Suprapubic skin (tissue), 4 donors: ENCODE measurements around the gene PRRG4.

Experiments
- CTCF ChIP-seq, 2 donors: fragments of 200-600 bp in 1 of 2; fragments of 450-650 bp in 1 of 2; sonication (generic) in 1 of 2; IDR thresholded peaks; one replicate each; pipeline ENCODE4 v1.5.1; 2016 to 2019; ENCODE audit warnings: antibody characterized with exemption in 2 of 2, mild to moderate bottlenecking in 1 of 2, moderate library complexity in 1 of 2
- POLR2A ChIP-seq, 2 donors: fragments of 450-650 bp; IDR thresholded peaks; one replicate each; pipeline ENCODE4 v1.6.1; 2017; ENCODE audit warnings: antibody characterized with exemption in 2 of 2, mild to moderate bottlenecking in 2 of 2, moderate library complexity in 2 of 2
- POLR2AphosphoS5 ChIP-seq, 3 donors: sonication (generic); formaldehyde crosslinking; IDR thresholded peaks; one replicate each; pipeline ENCODE4 v1.6.1; 2017; ENCODE audit warnings: antibody characterized with exemption in 3 of 3

GRCh38 chr11:32817852-32818183 is 11.9 kb upstream of the PRRG4 start:
- TF ChIP-seq CTCF (IDR thresholded peaks at IDR 0.05) (no peak), POLR2AphosphoS5 (IDR thresholded peaks at IDR 0.05) (no peak), POLR2A (IDR thresholded peaks at IDR 0.05) (no peak)
